Activated CD4-positive, alpha-beta T cell treated with anti-CD3 and anti-CD28 coated beads, Interleukin-2, Interleukin-4, amounts not matched to agents 100 ng/mL and 50 ng/mL, durations not matched to agents 16 hours and 8 hours (primary cell): ENCODE data around the gene MYO1B.

ENCODE experiments used
- DNase-seq: peaks from one replicate; pipeline ENCODE4 v3.0.0-alpha.2; 2020; ENCODE audit warnings: low spot score

The MYO1B gene

GRCh38 chr2:191262436-191262835 is 17.2 kb downstream of the MYO1B start:
- DNase-seq, result no peak

- no peak for DNase-seq
Observed at GRCh38 chr2:191263050-191263449, 17.8 kb downstream of the MYO1B start.

- no peak for DNase-seq
Observed at GRCh38 chr2:191264647-191265081, 19.5 kb downstream of the MYO1B start.

- DNase-seq, result no peak
Observed at GRCh38 chr2:191265311-191266170, 20.3 kb downstream of the MYO1B start.

- no peak for DNase-seq
Observed at GRCh38 chr2:191266201-191266600, 21.0 kb downstream of the MYO1B start.

GRCh38 chr2:191268596-191268995 is 23.4 kb downstream of the MYO1B start:
- no peak for DNase-seq

GRCh38 chr2:191270306-191271161 is 25.3 kb downstream of the MYO1B start:
- DNase-seq, result no peak

GRCh38 chr2:191272064-191272463 is 26.9 kb downstream of the MYO1B start:
- no peak for DNase-seq

GRCh38 chr2:191274413-191274815 is 29.2 kb downstream of the MYO1B start:
- DNase-seq, result no peak

GRCh38 chr2:191276792-191277465 is 31.7 kb downstream of the MYO1B start:
- no peak for DNase-seq

GRCh38 chr2:191280290-191280689 is 35.1 kb downstream of the MYO1B start:
- no peak for DNase-seq

- no peak for DNase-seq
Observed at GRCh38 chr2:191280834-191281756, 35.9 kb downstream of the MYO1B start.

- DNase-seq, result no peak
Observed at GRCh38 chr2:191285252-191285651, 40.0 kb downstream of the MYO1B start.

GRCh38 chr2:191287820-191288219 is 42.6 kb downstream of the MYO1B start:
- DNase-seq, result no peak

GRCh38 chr2:191289049-191289448 is 43.8 kb downstream of the MYO1B start:
- no peak for DNase-seq

GRCh38 chr2:191291471-191291870 is 46.3 kb downstream of the MYO1B start:
- no peak for DNase-seq

- DNase-seq, result no peak
Observed at GRCh38 chr2:191292869-191293268, 47.7 kb downstream of the MYO1B start.

GRCh38 chr2:191295088-191295487 is 49.9 kb downstream of the MYO1B start:
- no peak for DNase-seq

GRCh38 chr2:191296083-191297006 is 51.1 kb downstream of the MYO1B start:
- DNase-seq, result no peak

- DNase-seq, result no peak
Observed at GRCh38 chr2:191297033-191297432, 51.8 kb downstream of the MYO1B start.
